ENCODE measurements around the gene LRTM2. TPM values are rescaled to one million over a fixed set of nuclear protein-coding genes. Genes with fewer than 3 reads are reported as not detected.

The LRTM2 gene
- polyA plus RNA-seq, 2 donors: not detected

DNA sequence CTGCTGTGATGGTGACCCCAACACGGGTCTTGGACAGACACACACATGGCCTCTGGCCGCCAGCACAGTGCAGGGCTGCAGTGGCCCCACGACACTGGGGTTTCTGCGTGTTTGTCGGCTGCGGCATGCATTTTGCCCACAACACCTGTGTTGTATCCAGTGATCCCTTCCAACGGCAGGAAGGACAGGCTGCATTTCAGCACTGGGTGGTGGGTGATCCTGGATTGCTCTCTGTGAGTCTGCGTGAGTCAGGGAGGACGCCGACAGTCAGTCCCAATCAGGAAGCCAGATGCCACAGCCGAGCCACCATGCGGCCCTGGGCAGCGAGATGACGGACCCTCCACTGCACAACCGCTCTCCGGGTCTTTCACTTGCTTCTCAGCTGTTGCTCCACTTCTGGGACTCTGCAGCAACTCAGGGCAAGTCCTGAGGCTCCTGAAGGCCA, 20.6 kb downstream of the LRTM2 start:
- H3K4me3 ChIP-seq (ENCODE audit: low read depth in 1 of 2, low read length in 2 of 2): no peak overlapping the region
- H3K27ac ChIP-seq (ENCODE audit: low read depth in 2 of 2, low read length in 1 of 2): no peak overlapping the region
- H3K4me1 ChIP-seq (ENCODE audit: control insufficient read depth in 2 of 2, insufficient read depth in 2 of 2, low read length in 1 of 2): no peaks in the 10 kb centered on the region
- H3K36me3 ChIP-seq (ENCODE audit: control insufficient read depth in 2 of 2, insufficient read depth in 2 of 2, low read length in 1 of 2): no peaks in the 10 kb centered on the region
- no peaks in the 10 kb centered on the region for H3K9me3 ChIP-seq (ENCODE audit: control insufficient read depth in 2 of 2, insufficient read depth in 1 of 2, low read depth in 1 of 2, low read length in 1 of 2)
- no peaks in the 10 kb centered on the region for H3K27me3 ChIP-seq (ENCODE audit: control insufficient read depth in 1 of 2, insufficient read depth in 2 of 2, low read length in 2 of 2)
- 86 to 89% methylated on average over 16 of the region's 16 CpGs for WGBS, 2 donors

DNA sequence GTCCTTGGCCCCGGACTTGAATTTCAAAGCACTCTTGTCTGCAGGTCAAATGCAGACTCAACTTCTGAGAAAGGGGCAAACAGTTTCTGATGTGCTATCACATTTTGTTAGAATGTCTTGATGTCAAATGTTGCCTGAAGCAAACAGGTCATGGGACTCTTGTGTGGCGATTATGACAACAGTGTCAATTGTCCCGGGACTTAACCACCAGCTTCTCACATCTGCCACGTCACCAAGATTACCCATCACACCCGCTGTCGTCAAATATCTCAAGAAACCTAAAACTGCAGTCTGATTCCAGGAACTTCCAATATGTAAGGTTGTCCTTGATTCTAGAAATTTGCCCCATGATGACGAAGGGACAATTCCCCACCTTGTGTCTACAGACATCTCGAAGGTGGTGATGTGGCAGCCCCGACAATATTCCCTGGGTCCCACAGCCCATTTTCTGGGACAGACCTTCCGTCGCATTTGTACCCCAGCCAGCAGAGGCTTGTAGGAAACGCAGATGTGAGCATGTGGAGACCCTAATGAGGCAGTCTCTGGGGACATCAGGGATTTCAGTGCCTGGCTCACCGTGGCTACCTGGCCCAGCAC, 21.3 kb downstream of the LRTM2 start:
- WGBS, 2 donors: 82 to 83% methylated on average over 13 of the region's 13 CpGs

DNA sequence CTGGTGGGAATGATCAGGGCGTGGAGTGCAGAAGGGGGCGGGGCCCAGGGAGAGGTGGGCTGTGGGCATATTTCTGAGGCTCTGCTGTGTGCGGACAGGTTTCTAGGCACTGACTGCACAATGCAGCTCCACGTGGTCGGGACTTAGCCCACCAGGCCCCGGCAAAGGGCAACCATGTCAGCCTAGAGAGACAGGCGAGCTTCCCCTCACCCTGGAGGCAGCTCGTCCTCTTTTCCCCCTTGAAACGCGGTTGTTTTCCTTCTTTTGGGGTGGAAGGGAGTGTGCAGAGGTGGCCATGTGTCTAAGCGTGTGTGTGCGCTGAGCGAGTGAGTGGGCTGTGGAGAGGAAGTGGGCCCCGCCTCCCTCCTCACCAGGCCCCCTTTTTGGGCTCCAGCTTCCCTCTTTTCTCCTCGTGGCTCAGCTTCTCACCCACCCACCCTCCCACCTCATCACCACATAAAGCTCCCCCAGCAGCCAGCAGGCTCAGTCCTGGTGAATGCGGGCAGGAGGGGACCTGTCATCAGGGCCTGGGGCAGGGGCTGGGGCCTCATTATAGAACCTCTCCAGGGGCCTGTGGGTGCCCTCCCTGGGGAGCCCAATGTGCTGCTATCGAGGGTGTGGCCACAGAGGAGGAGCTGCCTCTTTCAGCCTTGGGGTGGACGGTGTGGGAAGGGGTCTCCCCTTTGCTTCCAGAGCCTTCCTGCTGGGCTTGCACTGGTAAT, 22.0 kb downstream of the LRTM2 start:
- no peak overlapping the region for H3K4me3 ChIP-seq (ENCODE audit: low read depth in 1 of 2, low read length in 2 of 2)
- 65 to 68% methylated on average over 17 to 18 of the region's 18 CpGs for WGBS, 2 donors
- H3K9me3 ChIP-seq (ENCODE audit: control insufficient read depth in 2 of 2, insufficient read depth in 1 of 2, low read depth in 1 of 2, low read length in 1 of 2): no peaks in the 10 kb centered on the region
- no peaks in the 10 kb centered on the region for H3K36me3 ChIP-seq (ENCODE audit: control insufficient read depth in 2 of 2, insufficient read depth in 2 of 2, low read length in 1 of 2)
- H3K27ac ChIP-seq (ENCODE audit: low read depth in 2 of 2, low read length in 1 of 2): no peak overlapping the region
- no peaks in the 10 kb centered on the region for H3K27me3 ChIP-seq (ENCODE audit: control insufficient read depth in 1 of 2, insufficient read depth in 2 of 2, low read length in 2 of 2)
- H3K4me1 ChIP-seq (ENCODE audit: control insufficient read depth in 2 of 2, insufficient read depth in 2 of 2, low read length in 1 of 2): no peaks in the 10 kb centered on the region

More for the DNA sequence above, 21.3 kb downstream of the LRTM2 start:
- Histone ChIP-seq H3K27ac (ENCODE audit: low read depth in 2 of 2, low read length in 1 of 2) (no peak overlapping the region), H3K9me3 (ENCODE audit: control insufficient read depth in 2 of 2, insufficient read depth in 1 of 2, low read depth in 1 of 2, low read length in 1 of 2) (no peaks in the 10 kb centered on the region), H3K27me3 (ENCODE audit: control insufficient read depth in 1 of 2, insufficient read depth in 2 of 2, low read length in 2 of 2) (no peaks in the 10 kb centered on the region), H3K4me1 (ENCODE audit: control insufficient read depth in 2 of 2, insufficient read depth in 2 of 2, low read length in 1 of 2) (no peaks in the 10 kb centered on the region), H3K4me3 (ENCODE audit: low read depth in 1 of 2, low read length in 2 of 2) (no peak overlapping the region), H3K36me3 (ENCODE audit: control insufficient read depth in 2 of 2, insufficient read depth in 2 of 2, low read length in 1 of 2) (no peaks in the 10 kb centered on the region)

DNA sequence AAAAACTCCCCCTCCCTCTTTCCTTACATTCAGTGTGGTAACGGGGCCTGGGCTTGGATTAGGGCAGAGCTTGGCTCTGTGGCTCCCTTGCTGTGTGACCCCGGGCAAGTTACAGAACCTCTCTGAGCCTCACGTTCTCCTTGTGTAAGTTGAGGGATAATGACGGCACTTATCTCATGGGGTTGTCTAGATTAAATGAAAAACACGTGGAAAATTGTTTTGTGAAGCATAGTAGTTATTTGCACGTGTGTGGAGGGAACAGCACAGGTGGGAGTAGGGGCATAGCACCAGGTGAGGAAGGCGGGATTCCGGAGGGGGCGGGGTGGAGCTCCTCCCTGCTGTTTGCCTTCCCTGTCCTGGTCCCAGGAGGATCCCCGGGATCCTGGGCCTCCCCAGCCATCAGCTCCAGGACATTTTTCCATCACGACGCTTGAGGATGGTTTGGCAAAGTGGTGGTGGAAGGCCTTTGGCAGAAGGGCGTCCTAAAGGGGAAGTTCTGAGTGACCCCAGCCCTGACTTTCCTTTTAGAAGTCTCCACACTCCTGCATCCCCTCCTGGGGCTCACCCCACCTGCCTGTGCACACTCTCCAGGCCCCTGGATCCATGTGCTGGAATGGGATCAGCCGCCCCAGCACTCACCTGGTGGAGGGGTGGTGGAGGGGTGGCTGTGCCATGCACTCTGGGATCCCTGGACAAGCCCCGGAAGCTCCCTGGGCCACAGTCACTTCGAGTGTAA, 22.7 kb downstream of the LRTM2 start:
- WGBS, 2 donors: 68 to 72% methylated on average over 16 of the region's 16 CpGs
- Histone ChIP-seq H3K27me3 (ENCODE audit: control insufficient read depth in 1 of 2, insufficient read depth in 2 of 2, low read length in 2 of 2) (no peaks in the 10 kb centered on the region), H3K36me3 (ENCODE audit: control insufficient read depth in 2 of 2, insufficient read depth in 2 of 2, low read length in 1 of 2) (no peaks in the 10 kb centered on the region), H3K4me3 (ENCODE audit: low read depth in 1 of 2, low read length in 2 of 2) (no peak overlapping the region), H3K4me1 (ENCODE audit: control insufficient read depth in 2 of 2, insufficient read depth in 2 of 2, low read length in 1 of 2) (no peaks in the 10 kb centered on the region), H3K27ac (ENCODE audit: low read depth in 2 of 2, low read length in 1 of 2) (no peak overlapping the region), H3K9me3 (ENCODE audit: control insufficient read depth in 2 of 2, insufficient read depth in 1 of 2, low read depth in 1 of 2, low read length in 1 of 2) (no peaks in the 10 kb centered on the region)

DNA sequence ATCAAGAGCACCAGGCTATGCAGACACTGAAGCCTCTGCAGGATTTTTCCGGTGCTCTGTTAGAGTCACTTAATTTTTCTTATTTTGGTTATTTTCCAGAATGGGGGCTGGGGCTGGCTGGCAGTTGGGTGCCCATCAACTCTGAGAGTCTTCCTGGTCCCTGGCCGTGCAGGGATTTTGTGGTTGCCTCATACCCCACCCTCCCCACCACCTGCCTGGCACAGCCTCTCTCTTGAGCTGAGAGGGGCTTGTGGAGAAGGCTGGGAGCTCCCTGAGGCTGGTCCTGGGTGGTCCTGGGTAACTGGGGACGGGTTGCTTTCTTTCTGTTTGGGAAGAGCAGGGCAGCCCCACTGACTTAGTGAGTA, 23.3 kb downstream of the LRTM2 start:
- H3K36me3 ChIP-seq (ENCODE audit: control insufficient read depth in 2 of 2, insufficient read depth in 2 of 2, low read length in 1 of 2): no peaks in the 10 kb centered on the region
- WGBS, 2 donors: 53 to 72% methylated on average over 3 of the region's 3 CpGs
- no peaks in the 10 kb centered on the region for H3K9me3 ChIP-seq (ENCODE audit: control insufficient read depth in 2 of 2, insufficient read depth in 1 of 2, low read depth in 1 of 2, low read length in 1 of 2)
- H3K4me3 ChIP-seq (ENCODE audit: low read depth in 1 of 2, low read length in 2 of 2): no peak overlapping the region
- no peaks in the 10 kb centered on the region for H3K4me1 ChIP-seq (ENCODE audit: control insufficient read depth in 2 of 2, insufficient read depth in 2 of 2, low read length in 1 of 2)
- no peaks in the 10 kb centered on the region for H3K27me3 ChIP-seq (ENCODE audit: control insufficient read depth in 1 of 2, insufficient read depth in 2 of 2, low read length in 2 of 2)
- no peak overlapping the region for H3K27ac ChIP-seq (ENCODE audit: low read depth in 2 of 2, low read length in 1 of 2)

DNA sequence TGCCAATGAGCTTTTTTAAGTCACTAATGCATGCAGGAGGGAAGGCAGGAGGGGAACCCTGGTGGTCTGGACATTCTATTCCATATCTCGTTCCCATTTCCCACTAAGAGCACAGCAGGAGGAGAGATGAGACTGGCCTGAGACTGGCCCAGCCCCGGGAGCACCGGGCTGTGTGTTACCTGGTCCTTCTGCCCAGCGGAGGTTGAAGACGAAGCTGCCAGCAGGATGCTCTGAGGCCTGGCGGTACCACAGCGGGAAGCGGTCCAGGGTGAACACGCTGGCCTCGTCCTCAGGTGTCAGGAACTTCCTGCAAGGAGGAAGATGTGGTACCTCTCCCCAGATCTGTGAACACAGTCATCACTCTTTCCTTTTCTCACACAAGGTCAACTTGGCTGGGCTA, 23.9 kb downstream of the LRTM2 start:
- Histone ChIP-seq H3K27ac (ENCODE audit: low read depth in 2 of 2, low read length in 1 of 2) (no peak overlapping the region), H3K36me3 (ENCODE audit: control insufficient read depth in 2 of 2, insufficient read depth in 2 of 2, low read length in 1 of 2) (no peaks in the 10 kb centered on the region), H3K27me3 (ENCODE audit: control insufficient read depth in 1 of 2, insufficient read depth in 2 of 2, low read length in 2 of 2) (no peaks in the 10 kb centered on the region), H3K9me3 (ENCODE audit: control insufficient read depth in 2 of 2, insufficient read depth in 1 of 2, low read depth in 1 of 2, low read length in 1 of 2) (no peaks in the 10 kb centered on the region), H3K4me3 (ENCODE audit: low read depth in 1 of 2, low read length in 2 of 2) (no peak overlapping the region), H3K4me1 (ENCODE audit: control insufficient read depth in 2 of 2, insufficient read depth in 2 of 2, low read length in 1 of 2) (no peaks in the 10 kb centered on the region)
- 76% methylated on average over 10 of the region's 10 CpGs for WGBS, 2 donors

DNA sequence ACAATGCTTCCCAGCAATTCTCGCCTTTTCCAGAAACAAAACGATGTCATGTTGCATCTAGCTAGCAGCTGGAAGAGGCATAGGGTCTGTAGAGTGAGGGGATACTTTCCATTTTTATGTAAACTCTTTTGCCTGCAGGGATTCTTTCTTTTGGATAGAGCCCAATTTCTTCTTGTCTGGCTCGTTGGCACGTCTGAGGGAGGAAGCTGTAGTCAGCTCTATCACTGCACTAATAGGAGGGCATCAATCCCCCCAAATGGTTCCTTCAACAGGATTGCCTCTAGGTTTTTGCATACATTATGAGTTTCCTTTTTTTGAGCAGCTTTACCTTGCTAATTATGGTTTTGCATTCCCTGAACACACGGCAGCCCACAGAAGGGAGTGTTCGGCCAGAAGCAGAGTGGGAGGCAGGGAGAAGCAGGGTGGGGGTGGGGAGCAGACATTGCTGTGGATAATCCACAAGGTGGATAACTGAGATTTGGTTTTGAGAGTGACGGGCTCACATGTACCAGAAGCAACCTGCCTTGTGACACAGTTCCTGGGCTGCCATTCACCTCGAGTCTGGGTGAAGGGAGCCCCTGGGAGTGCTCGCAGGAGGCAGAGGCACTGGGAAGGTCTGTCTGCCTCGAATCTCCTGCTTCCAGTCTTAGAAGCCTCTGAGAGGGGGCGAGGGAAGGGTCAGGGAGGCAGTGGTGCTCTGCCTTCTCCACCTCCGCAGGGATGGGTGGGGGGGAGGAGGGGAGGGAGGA, 24.5 kb downstream of the LRTM2 start:
- no peaks in the 10 kb centered on the region for H3K9me3 ChIP-seq (ENCODE audit: control insufficient read depth in 2 of 2, insufficient read depth in 1 of 2, low read depth in 1 of 2, low read length in 1 of 2)
- H3K27ac ChIP-seq (ENCODE audit: low read depth in 2 of 2, low read length in 1 of 2): no peak overlapping the region
- H3K27me3 ChIP-seq (ENCODE audit: control insufficient read depth in 1 of 2, insufficient read depth in 2 of 2, low read length in 2 of 2): no peaks in the 10 kb centered on the region
- H3K4me1 ChIP-seq (ENCODE audit: control insufficient read depth in 2 of 2, insufficient read depth in 2 of 2, low read length in 1 of 2): no peaks in the 10 kb centered on the region
- H3K4me3 ChIP-seq (ENCODE audit: low read depth in 1 of 2, low read length in 2 of 2): no peak overlapping the region
- WGBS, 2 donors: 47 to 56% methylated on average over 11 to 12 of the region's 12 CpGs
- H3K36me3 ChIP-seq (ENCODE audit: control insufficient read depth in 2 of 2, insufficient read depth in 2 of 2, low read length in 1 of 2): no peaks in the 10 kb centered on the region

DNA sequence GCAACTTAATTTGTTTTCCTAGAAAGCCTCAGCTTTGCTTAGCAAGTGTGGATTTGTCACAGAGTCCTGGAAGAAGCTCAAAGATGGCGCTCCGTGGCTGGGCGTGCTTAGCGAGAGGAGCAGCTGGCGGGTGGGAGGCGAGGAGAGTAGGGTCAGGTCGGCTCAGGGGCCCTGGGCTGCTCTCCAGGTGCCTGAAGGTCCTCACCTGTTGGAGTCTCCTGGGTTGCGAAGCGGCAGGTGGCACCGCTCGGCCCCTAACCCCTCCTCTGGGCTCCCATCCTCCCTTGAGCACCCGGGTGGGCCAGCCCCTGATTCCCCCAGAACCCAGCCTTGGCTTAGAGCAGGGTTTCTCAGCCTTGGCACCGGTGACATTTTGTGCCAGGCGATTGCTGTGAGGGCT, 25.1 kb downstream of the LRTM2 start:
- Histone ChIP-seq H3K4me1 (ENCODE audit: control insufficient read depth in 2 of 2, insufficient read depth in 2 of 2, low read length in 1 of 2) (no peaks in the 10 kb centered on the region), H3K27me3 (ENCODE audit: control insufficient read depth in 1 of 2, insufficient read depth in 2 of 2, low read length in 2 of 2) (no peaks in the 10 kb centered on the region), H3K36me3 (ENCODE audit: control insufficient read depth in 2 of 2, insufficient read depth in 2 of 2, low read length in 1 of 2) (no peaks in the 10 kb centered on the region), H3K27ac (ENCODE audit: low read depth in 2 of 2, low read length in 1 of 2) (no peak overlapping the region), H3K4me3 (ENCODE audit: low read depth in 1 of 2, low read length in 2 of 2) (no peak overlapping the region), H3K9me3 (ENCODE audit: control insufficient read depth in 2 of 2, insufficient read depth in 1 of 2, low read depth in 1 of 2, low read length in 1 of 2) (no peaks in the 10 kb centered on the region)
- WGBS, 2 donors: 74 to 79% methylated on average over 13 to 14 of the region's 14 CpGs

DNA sequence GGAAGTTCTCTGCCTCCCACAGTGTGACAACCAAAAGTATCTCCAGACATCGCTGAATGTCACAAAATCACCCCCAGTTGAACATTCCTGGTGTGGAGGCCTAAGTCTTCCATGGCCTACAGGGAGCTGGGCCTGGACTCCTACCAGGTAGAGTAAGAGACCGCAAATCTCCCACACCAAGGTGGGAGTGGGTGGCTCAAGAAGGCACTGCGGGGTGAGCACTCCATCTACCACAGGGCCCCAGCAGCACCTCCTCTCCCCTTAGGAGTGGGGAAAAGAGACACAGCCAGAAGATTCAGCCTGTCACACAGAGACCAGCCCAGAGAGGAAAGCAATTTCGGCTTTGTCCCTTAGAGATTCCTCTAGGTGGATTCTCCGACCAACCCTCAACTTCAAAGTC, 25.5 kb downstream of the LRTM2 start:
- H3K4me3 ChIP-seq (ENCODE audit: low read depth in 1 of 2, low read length in 2 of 2): no peak overlapping the region
- no peaks in the 10 kb centered on the region for H3K27me3 ChIP-seq (ENCODE audit: control insufficient read depth in 1 of 2, insufficient read depth in 2 of 2, low read length in 2 of 2)
- no peaks in the 10 kb centered on the region for H3K36me3 ChIP-seq (ENCODE audit: control insufficient read depth in 2 of 2, insufficient read depth in 2 of 2, low read length in 1 of 2)
- H3K9me3 ChIP-seq (ENCODE audit: control insufficient read depth in 2 of 2, insufficient read depth in 1 of 2, low read depth in 1 of 2, low read length in 1 of 2): no peaks in the 10 kb centered on the region
- WGBS, 2 donors: 89 to 91% methylated on average over 5 of the region's 5 CpGs
- H3K27ac ChIP-seq (ENCODE audit: low read depth in 2 of 2, low read length in 1 of 2): no peak overlapping the region
- H3K4me1 ChIP-seq (ENCODE audit: control insufficient read depth in 2 of 2, insufficient read depth in 2 of 2, low read length in 1 of 2): no peaks in the 10 kb centered on the region

Measured in esophagus (tissue), 2 donors.